ENCODE results near the gene ANKRD40.
"Not testable (repeated sequence)": the region's sequence is repeated elsewhere in the genome, so short reads cannot be mapped to it uniquely, and the experiment has no call there.

The ANKRD40 gene

DNA sequence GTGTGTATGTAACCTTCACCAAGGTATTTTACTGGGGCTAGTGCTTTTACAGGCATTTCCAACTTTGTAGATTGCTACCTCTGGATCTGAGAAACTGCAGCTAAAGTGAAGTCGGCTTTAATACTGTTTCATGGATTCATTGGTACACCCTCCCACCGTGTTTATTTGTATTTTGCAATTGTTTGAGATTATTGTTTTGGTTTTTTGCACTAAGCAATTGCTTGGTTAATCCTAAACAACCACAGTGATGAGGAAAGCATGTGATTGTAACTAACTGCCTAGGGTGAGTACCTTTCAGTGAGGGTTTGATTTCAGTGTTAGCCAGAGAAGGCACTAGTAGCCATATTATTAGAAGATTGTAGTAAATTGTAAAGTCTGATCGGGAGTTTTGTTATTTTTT, 15.0 kb upstream of the ANKRD40 start:
- Mint-ChIP-seq H3K27ac (no peak overlapping the region), H3K4me1 (peaks cover 19 to 44% of the 10 kb centered on the region in 2 donors), H3K9me3 (peaks cover 0 to 2% of the 10 kb centered on the region in 2 donors), H3K27me3 (no peaks in the 10 kb centered on the region), H3K4me3 (peak overlapping the region in 1 of 2 donors; percentile 95), H3K36me3 (peaks cover 15% of the 10 kb centered on the region in 2 donors)
- DNase-seq (no peak), ATAC-seq (replicated peaks) (no peak)

DNA sequence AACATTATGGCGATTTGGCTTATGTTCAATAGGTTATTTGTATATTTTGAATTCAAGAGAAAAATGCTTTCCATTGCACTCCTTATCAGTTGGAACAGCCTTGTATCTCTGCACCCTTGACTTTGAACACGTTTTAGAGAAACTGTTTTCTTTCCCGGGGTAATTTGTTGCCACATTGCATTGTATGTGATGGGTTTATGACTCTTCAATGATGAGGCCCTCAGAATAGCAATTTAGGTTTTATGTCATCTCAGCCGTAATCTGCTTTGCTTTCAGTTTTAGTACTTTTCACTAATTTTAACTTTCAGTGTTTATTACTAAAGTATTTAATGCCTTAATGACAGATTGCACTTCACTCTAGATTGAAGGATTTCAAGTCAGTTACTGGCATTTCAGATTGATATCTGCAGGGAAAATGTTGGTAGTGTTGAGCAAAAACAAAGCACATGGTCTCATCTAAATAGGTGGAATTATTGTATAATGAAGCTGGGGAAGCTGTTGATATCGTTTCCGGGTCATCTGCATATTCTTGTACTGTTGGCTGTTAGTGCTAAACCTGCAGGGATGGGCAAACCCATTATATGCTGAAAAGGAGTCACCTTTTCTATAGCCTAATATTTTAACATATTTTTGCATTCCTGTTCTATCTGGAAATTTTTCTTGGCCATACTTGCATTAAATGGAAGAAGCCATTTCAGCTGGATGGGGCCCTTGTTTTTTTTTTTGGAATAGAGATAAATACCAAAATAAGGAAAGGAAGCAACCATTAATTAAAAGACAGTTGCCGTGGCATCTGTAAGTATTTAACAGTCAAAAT, 13.7 kb upstream of the ANKRD40 start:
- peaks cover 7 to 8% of the 10 kb centered on the region in 2 donors for H3K36me3 Mint-ChIP-seq

DNA sequence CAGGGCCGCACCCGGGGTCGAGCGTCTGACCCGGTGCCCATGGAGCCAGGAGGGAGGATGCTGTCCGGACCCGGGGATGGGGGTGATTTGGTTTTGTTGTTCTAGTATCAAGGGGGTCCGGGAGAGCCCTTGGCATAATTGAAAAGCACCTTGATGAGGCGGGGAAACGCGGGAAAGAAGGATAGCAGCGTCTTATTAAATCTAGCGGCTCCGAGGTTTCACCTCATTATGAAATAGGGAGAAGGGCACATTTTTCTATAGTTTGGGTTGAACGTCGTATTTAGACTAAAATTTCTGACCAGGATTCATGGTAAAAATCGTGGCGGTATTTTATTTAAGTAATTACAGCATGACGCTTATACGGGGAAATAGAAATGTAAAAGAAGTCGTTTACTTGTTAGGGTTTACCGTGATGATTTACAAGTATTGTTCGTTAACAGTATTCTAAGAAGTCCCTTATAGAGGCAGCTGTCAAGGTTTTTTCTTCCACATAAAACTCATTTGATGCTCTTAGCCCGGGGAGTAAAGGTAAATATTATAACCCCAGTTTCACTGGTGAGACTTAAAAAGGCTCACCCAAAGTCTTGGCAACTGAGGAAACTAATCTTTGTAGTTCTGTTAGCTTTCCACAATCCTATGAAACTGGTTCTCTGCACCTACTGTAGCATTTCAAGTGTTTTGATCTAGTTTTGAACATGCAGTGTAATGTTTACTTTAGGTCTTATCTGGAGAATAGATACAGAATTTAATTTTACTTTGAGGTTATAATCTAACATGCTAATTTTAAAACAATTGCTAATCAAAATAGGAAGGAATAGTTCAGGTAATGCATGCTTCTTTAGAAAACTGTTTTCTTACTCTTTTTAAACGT, 12.4 kb upstream of the ANKRD40 start:
- ATAC-seq (replicated peaks) (no peak), DNase-seq (no peak)
- H3K27me3 Mint-ChIP-seq, result no peaks in the 10 kb centered on the region
- no peaks in the 10 kb centered on the region for H3K9me3 Mint-ChIP-seq
- H3K4me1 Mint-ChIP-seq, result peaks cover 9 to 28% of the 10 kb centered on the region in 2 donors
- peaks cover 4% of the 10 kb centered on the region in 2 donors for H3K36me3 Mint-ChIP-seq
- peak overlapping the region; percentile 94 to 95 for H3K4me3 Mint-ChIP-seq
- peak overlapping the region; percentile 99 for H3K27ac Mint-ChIP-seq

More for the DNA sequence above, 13.7 kb upstream of the ANKRD40 start:
- H3K27me3 Mint-ChIP-seq, result no peaks in the 10 kb centered on the region
- peak overlapping the region; percentile 79 for H3K27ac Mint-ChIP-seq
- peak overlapping the region; percentile 94 to 95 for H3K4me3 Mint-ChIP-seq
- ATAC-seq (replicated peaks) (no peak), DNase-seq (no peak)
- no peaks in the 10 kb centered on the region for H3K9me3 Mint-ChIP-seq
- peaks cover 13 to 34% of the 10 kb centered on the region in 2 donors for H3K4me1 Mint-ChIP-seq

DNA sequence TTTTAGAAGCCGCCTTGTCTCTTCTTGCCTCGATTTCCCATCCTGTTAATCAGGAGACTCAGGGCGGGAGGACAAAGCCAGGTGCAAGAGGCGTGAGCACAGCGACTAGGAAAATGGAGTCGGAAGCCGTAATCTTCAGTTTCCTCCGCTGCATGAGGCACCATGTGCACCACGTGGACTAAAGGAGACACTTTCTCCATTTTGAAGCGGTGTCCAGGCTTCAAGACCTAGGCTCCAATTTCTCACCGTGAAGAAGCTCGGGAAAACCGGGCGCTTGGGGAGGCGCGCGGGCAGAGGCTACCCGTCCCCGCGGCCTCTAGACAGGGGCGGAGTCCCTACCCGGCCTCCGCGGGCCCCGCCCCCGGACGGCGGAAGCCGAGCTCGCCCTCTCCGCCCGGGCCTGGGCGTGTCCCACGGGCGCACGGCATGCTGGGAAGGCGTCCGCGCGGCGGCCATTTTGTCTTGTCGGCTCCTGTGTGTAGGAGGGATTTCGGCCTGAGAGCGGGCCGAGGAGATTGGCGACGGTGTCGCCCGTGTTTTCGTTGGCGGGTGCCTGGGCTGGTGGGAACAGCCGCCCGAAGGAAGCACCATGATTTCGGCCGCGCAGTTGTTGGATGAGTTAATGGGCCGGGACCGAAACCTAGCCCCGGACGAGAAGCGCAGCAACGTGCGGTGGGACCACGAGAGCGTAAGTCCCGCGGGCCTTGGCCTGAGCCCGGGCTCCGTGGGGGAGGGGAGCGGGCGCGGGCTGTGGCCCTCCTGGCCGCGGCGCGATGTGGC, 11.6 kb upstream of the ANKRD40 start, which contains the start of gene LUC7L3:
LUC7L3 (plus strand) TSS at position 460 of the 780 bp plus-strand sequence; CDS start at position 590, 130 bp downstream.
- Mint-ChIP-seq H3K27me3 (no peaks in the 10 kb centered on the region), H3K36me3 (peaks cover 4% of the 10 kb centered on the region in 2 donors), H3K4me1 (peaks cover 9 to 28% of the 10 kb centered on the region in 2 donors), H3K9me3 (no peaks in the 10 kb centered on the region), H3K27ac (peak within 1 kb of the TSS; percentile 99), H3K4me3 (peak within 1 kb of the TSS; percentile 94 to 95)
- DNase-seq (peak; percentile 95), ATAC-seq (replicated peaks) (peak; percentile 93 to 96)

DNA sequence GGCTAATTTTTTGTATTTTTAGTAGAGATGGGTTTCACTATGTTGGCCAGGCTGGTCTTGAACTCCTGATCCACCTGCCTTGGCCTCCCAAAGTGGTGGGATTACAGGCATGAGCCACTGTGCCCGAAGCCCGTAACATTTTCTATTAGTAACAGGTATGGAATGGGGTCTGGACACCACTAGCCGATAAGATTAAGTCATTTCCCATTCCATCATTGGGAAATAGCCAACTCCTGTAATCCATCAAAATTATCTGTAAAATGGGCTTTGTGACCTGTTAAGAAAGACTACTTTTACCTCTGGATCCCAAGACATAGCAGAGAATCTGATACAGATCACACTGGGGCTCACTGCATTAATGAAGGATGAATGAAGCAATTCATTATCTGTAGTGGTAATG, 7.8 kb upstream of the ANKRD40 start:
- no peak for ATAC-seq (replicated peaks)
- Mint-ChIP-seq H3K27me3 (no peaks in the 10 kb centered on the region), H3K4me3 (no peak overlapping the region), H3K9me3 (no peaks in the 10 kb centered on the region), H3K4me1 (peaks cover 2 to 10% of the 10 kb centered on the region in 2 donors), H3K36me3 (no peaks in the 10 kb centered on the region), H3K27ac (no peak overlapping the region)
- DNase-seq, result no peak

DNA sequence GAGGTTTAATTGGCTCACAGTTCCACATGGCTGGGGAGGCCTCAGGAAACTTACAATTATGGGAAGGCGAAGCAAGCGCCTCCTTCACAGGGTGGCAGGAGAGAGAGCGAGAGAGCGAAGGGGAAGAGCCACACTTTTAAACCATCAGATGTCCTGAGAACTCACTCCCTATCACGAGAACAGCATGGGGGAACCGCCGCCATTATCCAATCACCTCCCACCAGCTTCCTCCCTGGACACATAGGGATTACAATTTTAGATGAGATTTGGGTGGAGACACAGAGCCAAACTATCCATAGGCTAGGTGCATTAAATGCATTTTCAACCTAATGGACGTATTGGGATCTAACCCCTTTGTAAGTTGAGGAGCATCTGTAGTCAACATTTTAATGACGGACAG, 4.9 kb upstream of the ANKRD40 start:
- DNase-seq, result no peak
- no peaks in the 10 kb centered on the region for H3K9me3 Mint-ChIP-seq
- peaks cover 9 to 30% of the 10 kb centered on the region in 2 donors for H3K4me1 Mint-ChIP-seq

DNA sequence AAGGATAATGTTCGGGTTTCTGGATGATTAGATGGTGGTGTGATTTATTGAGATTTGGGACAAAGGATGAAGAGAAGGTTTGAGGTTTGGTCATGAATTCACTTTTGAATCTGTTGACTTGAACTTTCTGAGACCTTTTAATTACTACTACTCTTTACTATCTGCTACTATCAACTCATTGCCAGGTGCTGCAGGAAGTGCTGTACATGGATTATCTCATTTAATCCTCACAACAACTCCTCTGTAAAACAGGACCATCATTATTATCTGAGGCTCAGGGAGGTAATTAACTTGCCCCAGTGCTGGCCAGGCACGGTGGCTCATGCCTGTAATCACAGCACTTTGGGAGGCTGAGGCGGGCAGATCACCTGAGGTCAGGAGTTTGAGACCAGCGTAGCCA, 2.9 kb upstream of the ANKRD40 start:
- ATAC-seq (replicated peaks) (no peak), DNase-seq (no peak)
- Mint-ChIP-seq H3K9me3 (no peaks in the 10 kb centered on the region), H3K27ac (no peak overlapping the region), H3K36me3 (peaks cover 1% of the 10 kb centered on the region in 2 donors), H3K4me1 (peaks cover 9 to 41% of the 10 kb centered on the region in 2 donors), H3K27me3 (no peaks in the 10 kb centered on the region), H3K4me3 (no peak overlapping the region)

More for the DNA sequence above, 4.9 kb upstream of the ANKRD40 start:
- Mint-ChIP-seq H3K27ac (no peak overlapping the region), H3K27me3 (no peaks in the 10 kb centered on the region), H3K4me3 (no peak overlapping the region), H3K36me3 (no peaks in the 10 kb centered on the region)
- ATAC-seq (replicated peaks), result no peak

DNA sequence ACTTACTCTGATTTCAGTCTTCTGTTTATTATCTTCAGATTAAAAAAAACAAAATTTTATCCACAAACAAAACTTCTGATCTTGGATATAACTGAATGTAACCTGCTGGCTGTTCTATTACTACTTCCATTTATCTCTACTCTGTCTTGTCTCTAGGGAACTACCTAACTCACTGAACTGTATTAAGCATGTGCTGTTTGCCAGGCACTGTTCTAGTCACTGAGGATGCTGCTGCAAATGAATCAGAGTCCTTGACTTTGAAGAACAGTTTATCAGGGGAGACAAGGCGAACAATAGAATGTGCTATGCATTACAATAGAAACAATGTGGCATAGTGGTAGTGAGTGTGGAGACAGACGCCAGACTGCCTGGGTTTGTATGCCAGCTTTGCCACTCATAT, 2.3 kb upstream of the ANKRD40 start:
- Mint-ChIP-seq H3K4me1 (peaks cover 9 to 47% of the 10 kb centered on the region in 2 donors), H3K27me3 (no peaks in the 10 kb centered on the region), H3K9me3 (no peaks in the 10 kb centered on the region), H3K27ac (no peak overlapping the region), H3K4me3 (no peak overlapping the region), H3K36me3 (peaks cover 2 to 8% of the 10 kb centered on the region in 2 donors)
- no peak for ATAC-seq (replicated peaks)
- DNase-seq, result no peak

DNA sequence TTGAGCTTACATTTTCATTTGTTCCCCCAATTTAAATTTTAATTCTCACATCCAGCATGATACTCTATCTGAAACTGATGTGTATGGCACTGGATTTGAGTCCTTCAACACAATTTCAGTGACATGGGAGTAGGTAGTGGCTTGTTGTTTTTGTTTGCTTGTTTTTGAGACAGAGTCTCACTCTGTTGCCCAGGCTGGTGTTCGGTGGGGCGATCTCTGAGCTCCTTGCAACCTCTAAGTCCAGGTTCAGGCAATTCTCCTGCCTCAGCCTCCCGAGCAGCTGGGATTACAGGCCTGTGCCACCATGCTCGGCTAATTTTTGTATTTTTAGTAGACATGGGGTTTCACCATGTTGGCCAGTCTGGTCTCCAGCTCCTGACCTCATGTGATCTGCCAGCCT, 1.3 kb upstream of the ANKRD40 start:
- not testable (repeated sequence) for DNase-seq; H3K9me3 Mint-ChIP-seq; H3K27me3 Mint-ChIP-seq; ATAC-seq (replicated peaks)
- peak overlapping the region; percentile 93 to 98 for H3K4me3 Mint-ChIP-seq
- H3K4me1 Mint-ChIP-seq, result peaks cover 9 to 52% of the 10 kb centered on the region in 2 donors
- peaks cover 3 to 10% of the 10 kb centered on the region in 2 donors for H3K36me3 Mint-ChIP-seq
- peak overlapping the region; percentile 90 for H3K27ac Mint-ChIP-seq

DNA sequence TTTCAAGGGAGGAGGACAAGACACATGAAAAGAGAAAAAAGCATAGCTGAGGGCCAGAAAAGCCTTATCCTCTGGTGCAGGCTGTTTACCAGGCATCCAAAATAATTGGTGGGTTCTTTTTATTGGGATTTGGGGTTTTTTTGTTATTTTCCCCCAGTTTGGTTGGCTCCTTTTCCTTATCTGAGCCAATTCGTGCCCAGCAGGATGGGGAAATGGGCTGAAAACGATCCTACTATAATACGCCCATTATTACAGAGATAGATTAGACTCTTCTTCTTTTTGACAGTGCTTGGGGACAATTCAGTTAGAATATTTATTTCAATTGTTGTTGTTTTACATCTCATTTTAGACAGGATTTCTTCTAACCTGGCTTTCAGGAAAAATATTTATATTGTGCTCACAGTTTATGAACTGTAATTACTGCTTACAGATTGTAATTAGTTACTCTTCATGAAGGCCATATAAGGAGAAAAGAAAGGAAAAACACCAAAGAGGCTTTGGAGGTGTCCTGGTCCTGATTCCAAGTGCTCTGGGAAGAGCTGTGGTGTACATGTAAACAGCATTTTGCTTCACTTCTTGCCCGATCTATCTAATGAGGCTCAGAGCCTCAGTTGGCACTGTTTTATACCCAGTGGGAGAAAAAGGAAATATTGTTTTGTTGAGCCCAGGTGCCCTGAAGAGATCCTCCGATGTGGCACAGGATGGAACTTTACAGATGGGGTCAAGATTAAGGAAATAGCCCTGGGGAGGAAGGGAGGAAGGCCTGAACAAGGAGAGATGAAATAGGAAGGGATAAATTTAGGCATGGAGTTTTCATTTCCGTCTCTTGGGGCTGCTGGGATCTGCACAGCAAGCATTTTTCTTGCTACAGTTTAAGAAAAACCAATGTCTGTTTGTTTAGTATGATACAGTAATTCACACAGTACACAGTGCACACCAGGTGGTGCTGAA, 611 bp upstream of the ANKRD40 start:
- peak overlapping the region; percentile 93 to 98 for H3K4me3 Mint-ChIP-seq
- no peaks in the 10 kb centered on the region for H3K27me3 Mint-ChIP-seq
- peak overlapping the region; percentile 90 for H3K27ac Mint-ChIP-seq
- H3K36me3 Mint-ChIP-seq, result peaks cover 6 to 17% of the 10 kb centered on the region in 2 donors
- peaks cover 16 to 60% of the 10 kb centered on the region in 2 donors for H3K4me1 Mint-ChIP-seq
- peak in 1 of 2 donors; percentile 2 for ATAC-seq (replicated peaks)
- no peak for DNase-seq
- no peaks in the 10 kb centered on the region for H3K9me3 Mint-ChIP-seq

DNA sequence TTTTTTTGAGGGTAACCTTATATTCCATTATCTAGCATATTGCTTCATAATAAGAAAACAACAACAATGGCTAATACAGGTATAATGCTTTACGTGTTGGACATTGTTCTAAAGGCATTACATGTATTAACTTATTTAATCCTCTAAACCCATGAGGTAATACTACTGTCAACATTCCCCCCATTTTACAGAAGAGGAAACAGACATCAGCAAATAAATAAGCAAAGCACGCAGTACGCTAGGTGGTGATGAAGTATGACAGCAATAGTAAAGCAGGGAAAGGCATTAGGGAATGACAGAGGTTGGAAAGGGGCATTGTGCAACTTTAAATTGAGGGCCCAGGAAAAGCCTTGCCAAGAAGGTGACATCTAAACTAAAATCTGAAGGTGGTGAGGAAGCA, 4.6 kb downstream of the ANKRD40 start:
- peaks cover 15 to 50% of the 10 kb centered on the region in 2 donors for H3K36me3 Mint-ChIP-seq
- no peak overlapping the region for H3K4me3 Mint-ChIP-seq
- no peaks in the 10 kb centered on the region for H3K27me3 Mint-ChIP-seq
- H3K27ac Mint-ChIP-seq, result no peak overlapping the region
- DNase-seq (no peak), ATAC-seq (replicated peaks) (no peak)
- peaks cover 15 to 45% of the 10 kb centered on the region in 2 donors for H3K4me1 Mint-ChIP-seq
- H3K9me3 Mint-ChIP-seq, result no peaks in the 10 kb centered on the region

DNA sequence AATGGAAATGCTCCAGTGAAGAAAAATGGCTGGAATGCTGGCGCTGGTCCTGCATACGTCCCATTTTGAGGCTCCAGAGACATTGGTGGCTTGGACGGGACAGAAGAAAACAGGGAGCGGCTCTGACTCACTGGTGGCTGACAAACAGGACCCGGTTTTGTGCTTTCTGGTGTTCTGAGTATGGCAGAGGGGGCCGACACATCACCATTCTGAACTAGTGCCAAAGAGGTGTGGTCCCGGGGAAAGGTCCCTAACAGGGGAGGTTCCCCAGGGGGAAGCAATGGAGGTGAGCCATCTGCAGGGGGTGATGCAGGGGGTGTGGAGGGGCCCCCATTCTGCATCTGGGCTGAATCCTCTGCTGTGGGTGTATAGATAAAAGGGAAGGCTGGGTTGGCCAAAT, 8.3 kb downstream of the ANKRD40 start:
- H3K4me3 Mint-ChIP-seq, result no peak overlapping the region
- H3K27me3 Mint-ChIP-seq, result no peaks in the 10 kb centered on the region
- no peak overlapping the region for H3K27ac Mint-ChIP-seq
- H3K4me1 Mint-ChIP-seq, result peaks cover 15 to 25% of the 10 kb centered on the region in 2 donors
- peaks cover 27 to 66% of the 10 kb centered on the region in 2 donors for H3K36me3 Mint-ChIP-seq
- no peak for DNase-seq
- no peaks in the 10 kb centered on the region for H3K9me3 Mint-ChIP-seq
- no peak for ATAC-seq (replicated peaks)
